H1 (cell line): ENCODE measurements around the gene METAP1D. TPM values are rescaled to one million over a fixed set of nuclear protein-coding genes. Genes with fewer than 3 reads are reported as not detected.

Source experiments
- CTCF ChIA-PET: fragments of 300-600 bp; sonication (Branson Sonifier 250); formaldehyde crosslinking; loops from one replicate; lab custom pipeline; 2021; ENCODE audit not compliant: partially characterized antibody; lab: Charles Lee
- POLR2A ChIA-PET: fragments of 300-600 bp; sonication (Branson Sonifier 250); formaldehyde crosslinking; loops from one replicate; lab custom pipeline; 2021; ENCODE audit warnings: inconsistent platforms; ENCODE audit not compliant: partially characterized antibody; lab: Charles Lee
- DNase-seq, 2 experiments: peaks; one replicate each; pipeline versions ENCODE4 v3.0.0 to v3.0.0-alpha.2; 2010 to 2022; ENCODE audit warnings: low spot score in 2 of 2, low read depth in 1 of 2, mixed read lengths in 1 of 2
- FAIRE-seq: peaks from 2 replicates; lab custom pipeline; 2011; peaks lifted over from hg19 to GRCh38; lab: Jason Lieb, UNC
- H2AFZ ChIP-seq: 2 replicates; pipeline ENCODE4 v1.8.1; 2012; ENCODE audit warnings: low read length, inconsistent platforms
- H2AK5ac ChIP-seq: 2 replicates; pipeline ENCODE4 v1.6.1; 2013; ENCODE audit warnings: low read depth, low read length
- H2BK120ac ChIP-seq: replicated peaks from 2 replicates; pipeline ENCODE3; 2013; ENCODE audit warnings: low read depth, low read length, inconsistent platforms
- H2BK12ac ChIP-seq: 2 replicates; pipeline ENCODE4 v1.6.1; 2013; ENCODE audit warnings: low read depth, low read length
- H2BK15ac ChIP-seq: 2 replicates; pipeline ENCODE4 v1.6.1; 2013; ENCODE audit warnings: low read length
- H2BK20ac ChIP-seq: 2 replicates; pipeline ENCODE4 v1.6.1; 2013; ENCODE audit warnings: low read length
- H2BK5ac ChIP-seq: 2 replicates; pipeline ENCODE4 v1.6.1; 2013; ENCODE audit warnings: low read depth, low read length
- H3K14ac ChIP-seq: 2 replicates; pipeline ENCODE4 v1.6.1; 2013; ENCODE audit warnings: inconsistent platforms; ENCODE audit not compliant: insufficient read length
- H3K18ac ChIP-seq: 2 replicates; pipeline ENCODE4 v1.6.1; 2013; ENCODE audit warnings: low read length; ENCODE audit errors: extremely low read depth
- H3K23ac ChIP-seq: 2 replicates; pipeline ENCODE4 v1.6.1; 2013; ENCODE audit warnings: inconsistent platforms; ENCODE audit not compliant: insufficient read length
- H3K23me2 ChIP-seq: 2 replicates; pipeline ENCODE4 v1.6.1; 2013; ENCODE audit warnings: low read depth, low read length
- H3K27ac ChIP-seq: 2 replicates; pipeline ENCODE4 v1.6.1; 2011; ENCODE audit warnings: low read depth, low read length, inconsistent platforms
- H3K27me3 ChIP-seq, 4 experiments: replicated peaks in 1 of 4; 1 replicate in 1 of 4; 2 replicates in 3 of 4; pipeline versions ENCODE4 v1.6.1 to v1.8.1; 2011 to 2013; ENCODE audit warnings: low read length in 3 of 4, mild to moderate bottlenecking in 3 of 4, inconsistent platforms in 2 of 4, mixed read lengths in 2 of 4, moderate library complexity in 1 of 4; ENCODE audit not compliant: control insufficient read depth in 3 of 4, insufficient read depth in 3 of 4; ENCODE audit errors: extremely low read depth in 1 of 4
- H3K36me3 ChIP-seq, 4 experiments: 2 replicates each; pipeline versions ENCODE4 v1.6.1 to v1.8.1; 2011 to 2013; ENCODE audit warnings: mild to moderate bottlenecking in 4 of 4, low read length in 3 of 4, moderate library complexity in 2 of 4, control low read depth in 1 of 4, inconsistent platforms in 1 of 4; ENCODE audit not compliant: insufficient read depth in 4 of 4, control insufficient read depth in 2 of 4
- H3K4ac ChIP-seq: replicated peaks from 2 replicates; pipeline ENCODE3; 2013; ENCODE audit warnings: low read length, low read depth, mixed read lengths, inconsistent platforms; ENCODE audit not compliant: insufficient read length
- H3K4me1 ChIP-seq, 4 experiments: replicated peaks in 1 of 4; 1 replicate in 1 of 4; 2 replicates in 3 of 4; pipeline versions ENCODE4 v1.6.1 to v1.8.1; 2011 to 2013; ENCODE audit warnings: low read length in 3 of 4, inconsistent platforms in 2 of 4, mixed read lengths in 1 of 4; ENCODE audit not compliant: insufficient read depth in 4 of 4, control insufficient read depth in 3 of 4
- H3K4me2 ChIP-seq, 2 experiments: 2 replicates each; pipeline versions ENCODE4 v1.6.1 to v1.8.1; 2011 to 2013; ENCODE audit warnings: low read depth in 2 of 2, low read length in 2 of 2, control low read depth in 1 of 2, inconsistent platforms in 1 of 2, mild to moderate bottlenecking in 1 of 2; ENCODE audit not compliant: insufficient read depth in 1 of 2
- H3K4me3 ChIP-seq, 4 experiments: fragments of 200-600, 300-600 bp in 1 of 4; sonication (generic), shearing (Covaris generic), sonication (Bioruptor Twin) in 1 of 4; 2 replicates each; pipeline versions ENCODE4 v1.5.1 to v1.8.1; 2011 to 2016; ENCODE audit warnings: low read length in 4 of 4, low read depth in 3 of 4, control low read depth in 2 of 4, inconsistent platforms in 2 of 4, mild to moderate bottlenecking in 2 of 4, mixed read lengths in 1 of 4, moderate library complexity in 1 of 4; ENCODE audit not compliant: insufficient read depth in 2 of 4; ENCODE audit errors: extremely low read depth in 1 of 4
- H3K56ac ChIP-seq: replicated peaks from 2 replicates; pipeline ENCODE3; 2013; ENCODE audit warnings: low read depth, mild to moderate bottlenecking, mixed read lengths, low read length, inconsistent platforms; ENCODE audit not compliant: insufficient read length
- H3K79me1 ChIP-seq: 2 replicates; pipeline ENCODE4 v1.6.1; 2013; ENCODE audit warnings: low read depth, low read length, control low read depth
- H3K79me2 ChIP-seq, 2 experiments: 2 replicates each; pipeline versions ENCODE4 v1.6.1 to v1.8.1; 2012 to 2013; ENCODE audit warnings: low read length in 2 of 2, mild to moderate bottlenecking in 2 of 2, inconsistent platforms in 1 of 2; ENCODE audit not compliant: insufficient read depth in 2 of 2, control insufficient read depth in 1 of 2
- H3K9ac ChIP-seq, 4 experiments: replicated peaks in 1 of 4; 1 replicate in 1 of 4; 2 replicates in 3 of 4; pipeline versions ENCODE4 v1.6.1 to v1.8.1; 2011 to 2013; ENCODE audit warnings: low read depth in 3 of 4, low read length in 3 of 4, control low read depth in 2 of 4, mild to moderate bottlenecking in 2 of 4, moderate library complexity in 2 of 4, inconsistent platforms in 1 of 4; ENCODE audit errors: extremely low read depth in 1 of 4
- H3K9me3 ChIP-seq, 2 experiments: 2 replicates each; pipeline versions ENCODE4 v1.6.1 to v1.8.1; 2012 to 2013; ENCODE audit warnings: mild to moderate bottlenecking in 2 of 2, moderate library complexity in 2 of 2, control low read depth in 1 of 2, inconsistent platforms in 1 of 2, low read depth in 1 of 2, low read length in 1 of 2, mixed read lengths in 1 of 2; ENCODE audit not compliant: insufficient read depth in 2 of 2
- H4K20me1 ChIP-seq, 2 experiments: replicated peaks in 1 of 2; 2 replicates each; pipeline versions ENCODE3 to v1.8.1; 2011 to 2013; ENCODE audit warnings: inconsistent platforms in 2 of 2, low read length in 2 of 2, mild to moderate bottlenecking in 1 of 2; ENCODE audit not compliant: insufficient read depth in 2 of 2, control insufficient read depth in 1 of 2
- H4K5ac ChIP-seq: 2 replicates; pipeline ENCODE4 v1.6.1; 2013; ENCODE audit warnings: low read length, low read depth, mixed read lengths, inconsistent platforms; ENCODE audit not compliant: insufficient read length
- H4K8ac ChIP-seq: 2 replicates; pipeline ENCODE4 v1.8.0; 2013; ENCODE audit warnings: mild to moderate bottlenecking, moderate library complexity, low read length, inconsistent platforms; ENCODE audit not compliant: insufficient read depth; ENCODE audit errors: extremely low read depth
- H4K91ac ChIP-seq: replicated peaks from 2 replicates; pipeline ENCODE3; 2013; ENCODE audit warnings: low read length, mixed read lengths, inconsistent platforms; ENCODE audit not compliant: insufficient read length
- ASH2L ChIP-seq: fragments of 200-600, 300-600 bp; sonication (generic); IDR thresholded peaks from one replicate; pipeline ENCODE4 v1.7.1; 2017; ENCODE audit warnings: low read length
- KDM1A ChIP-seq: fragments of 200-600, 300-600 bp; sonication (generic); IDR thresholded peaks from 2 replicates; pipeline ENCODE4 v1.7.1; 2016; ENCODE audit warnings: mild to moderate bottlenecking, low read length, borderline replicate concordance
- SP4 ChIP-seq: IDR thresholded peaks from 2 replicates; pipeline ENCODE4 v1.6.1; 2012; ENCODE audit warnings: low read length, inconsistent platforms
- WGBS, 2 experiments: shearing (Covaris generic) in 1 of 2; methylation state at CpG; one replicate each; pipeline versions ENCODE4 v1.1.6 to v1.1.7; 2013 to 2015; ENCODE audit warnings: low lambda C conversion rate in 2 of 2, mixed read lengths in 2 of 2, inconsistent platforms in 1 of 2, low coverage in 1 of 2, missing lambda C conversion rate in 1 of 2; ENCODE audit not compliant: insufficient replicate concordance in 2 of 2, insufficient coverage in 1 of 2, insufficient read length in 1 of 2; ENCODE audit errors: extremely low coverage in 1 of 2, missing lambda C conversion rate in 1 of 2; 5-methylcytosine and 5-hydroxymethylcytosine counted together
- polyA plus RNA-seq, 7 experiments: library from polyadenylated mRNA; depleted of rRNA in 3 of 7; stranded (reverse) in 5 of 7; unstranded in 2 of 7; fragments of >200 nt in 5 of 7; fragments of 200-250 nt in 2 of 7; gene quantifications; 1 replicate in 5 of 7; 2 replicates in 1 of 7; 4 replicates in 1 of 7; pipeline versions ENCODE4 v1.2.1 to v1.2.3, GENCODE V29; 2011 to 2013; ENCODE audit warnings: missing spikeins in 2 of 7, mixed read lengths in 2 of 7
- total RNA-seq: library from RNA; stranded (reverse); fragmentation: NEBNext Ultra II Directional; extraction: Animal tissue kit (Norgen Biotek cat#: 25700); gene quantifications from 2 replicates; pipeline ENCODE4 v1.2.1, GENCODE V29; 2021

The METAP1D gene
- total and polyA plus RNA-seq, 2 of the 8 experiments (the other 6 are each of a cell fraction or from before 2014, with no cell fraction given) = 3.9 to 6.2 TPM

DNA sequence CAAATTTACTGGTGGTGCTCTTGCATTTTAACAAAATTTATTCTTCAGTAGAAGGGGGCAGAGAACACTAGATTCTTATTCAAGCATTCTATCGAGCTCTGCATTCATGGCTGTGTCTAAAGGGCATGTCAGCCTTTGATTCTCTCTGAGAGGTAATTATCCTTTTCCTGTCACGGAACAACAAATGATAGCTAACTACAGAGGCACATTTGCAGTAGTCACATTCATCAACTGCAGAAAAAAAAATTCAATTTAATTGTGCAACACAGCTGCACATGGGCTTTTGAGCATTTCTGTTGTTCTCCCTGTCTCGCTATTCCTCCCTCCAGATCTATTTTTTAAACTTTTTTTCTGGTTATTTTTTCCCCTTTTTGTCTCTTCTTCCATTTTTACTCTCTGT is 72.5 kb downstream of the METAP1D start:
- no peak overlapping the region for H3K18ac ChIP-seq
- H3K9me3 ChIP-seq = no peaks in the 10 kb centered on the region
- no peak overlapping the region for H3K14ac ChIP-seq
- H2BK12ac ChIP-seq = no peak overlapping the region
- WGBS, 2 experiments = 83% methylated on average over 3 of the region's 3 CpGs; no CpG with 5 or more reads in 1 of the 2 experiments
- ChIA-PET POLR2A (interaction anchor here (0.6 kb wide), 1 partner anchor 13 kb away, joined by 3 read pairs; the partner anchor contains the start of gene DLX1), CTCF (no interaction called here)
- FAIRE-seq (no peak), DNase-seq (no peak)
- no peak overlapping the region for H2AFZ ChIP-seq
- no peak for TF ChIP-seq ASH2L
- no peak for TF ChIP-seq SP4
- no peak for TF ChIP-seq KDM1A
- no peak overlapping the region for H4K91ac ChIP-seq
- no peaks in the 10 kb centered on the region for H3K79me2 ChIP-seq
- H2AK5ac ChIP-seq = no peak overlapping the region
- no peak overlapping the region for H2BK20ac ChIP-seq
- no peak overlapping the region for H2BK120ac ChIP-seq
- H2BK5ac ChIP-seq = no peak overlapping the region
- H2BK15ac ChIP-seq = no peak overlapping the region
- H3K79me1 ChIP-seq = no peaks in the 10 kb centered on the region
- no peaks in the 10 kb centered on the region for H3K23me2 ChIP-seq
- no peak overlapping the region for H3K4me3 ChIP-seq
- H3K4ac ChIP-seq = no peak overlapping the region
- no peak overlapping the region for H4K8ac ChIP-seq
- H3K23ac ChIP-seq = no peak overlapping the region
- no peaks in the 10 kb centered on the region; a peak in 1 of 8 replicates for H3K36me3 ChIP-seq
- no peak overlapping the region for H3K9ac ChIP-seq
- H3K56ac ChIP-seq = no peak overlapping the region
- H4K5ac ChIP-seq = no peak overlapping the region
- H3K27ac ChIP-seq = no peak overlapping the region
- H3K4me2 ChIP-seq = no peak overlapping the region
- no peaks in the 10 kb centered on the region for H3K4me1 ChIP-seq
- no peaks in the 10 kb centered on the region for H4K20me1 ChIP-seq
- H3K27me3 ChIP-seq = no peaks in the 10 kb centered on the region; a peak in 1 of 7 replicates
